NCI-H526 treated with DMSO at 0.1 percent for 48 hours (cell line): ENCODE results near the gene HDAC4.

Source experiments
- DNase-seq: peaks from one replicate; lab custom pipeline; 2025; lab: John Stamatoyannopoulos, UW

The HDAC4 gene

GRCh38 chr2:239368906-239369552 lies 31.8 kb downstream of the HDAC4 start:
- DNase-seq, result peak; percentile 9

- no peak for DNase-seq
Measured at GRCh38 chr2:239368321-239368720, 32.5 kb downstream of the HDAC4 start.

- DNase-seq, result no peak
Measured at GRCh38 chr2:239366740-239367139, 34.1 kb downstream of the HDAC4 start.

GRCh38 chr2:239365782-239366435 lies 34.9 kb downstream of the HDAC4 start:
- no peak for DNase-seq

GRCh38 chr2:239365071-239365781 lies 35.6 kb downstream of the HDAC4 start:
- no peak for DNase-seq

GRCh38 chr2:239363946-239364637 lies 36.7 kb downstream of the HDAC4 start:
- DNase-seq, result no peak

- no peak for DNase-seq
Measured at GRCh38 chr2:239362507-239362906, 38.3 kb downstream of the HDAC4 start.

GRCh38 chr2:239361311-239361642 lies 39.5 kb downstream of the HDAC4 start:
- no peak for DNase-seq

- no peak for DNase-seq
Measured at GRCh38 chr2:239360421-239361310, 40.2 kb downstream of the HDAC4 start.

GRCh38 chr2:239360008-239360407 lies 40.8 kb downstream of the HDAC4 start:
- DNase-seq, result no peak

GRCh38 chr2:239359196-239359912 lies 41.5 kb downstream of the HDAC4 start:
- no peak for DNase-seq

- peak; percentile 63 for DNase-seq
Measured at GRCh38 chr2:239358062-239358754, 42.6 kb downstream of the HDAC4 start.

GRCh38 chr2:239355724-239356123 lies 45.1 kb downstream of the HDAC4 start:
- no peak for DNase-seq

GRCh38 chr2:239355139-239355538 lies 45.7 kb downstream of the HDAC4 start:
- no peak for DNase-seq

GRCh38 chr2:239354791-239355136 lies 46.1 kb downstream of the HDAC4 start:
- no peak for DNase-seq

- no peak for DNase-seq
Measured at GRCh38 chr2:239354132-239354790, 46.6 kb downstream of the HDAC4 start.

- DNase-seq, result no peak
Measured at GRCh38 chr2:239353692-239354091, 47.1 kb downstream of the HDAC4 start.

- no peak for DNase-seq
Measured at GRCh38 chr2:239351687-239352086, 49.1 kb downstream of the HDAC4 start.

- peak; percentile 8 for DNase-seq
Measured at GRCh38 chr2:239349453-239350135, 51.2 kb downstream of the HDAC4 start.
